Measurements from ENCODE around the gene MUC21. TPM values are rescaled to one million over a fixed set of nuclear protein-coding genes. Genes with fewer than 3 reads are reported as not detected.

MUC21 gene
- not detected in 2 replicates for polyA plus RNA-seq (2013)

- no peaks in the 10 kb centered on the region for H3K27me3 ChIP-seq (ENCODE audit: insufficient read depth, low read length)
- H3K4ac ChIP-seq (ENCODE audit: low read depth, low read length) = no peak within 1 kb of the TSS
- WGBS (ENCODE audit: extremely low coverage, insufficient coverage, insufficient read length) = no CpG with 5 or more reads among the region's 6 CpGs
- H4K12ac ChIP-seq (ENCODE audit: low read depth, low read length) = no peak within 1 kb of the TSS
- no peak within 1 kb of the TSS for H2AFZ ChIP-seq (ENCODE audit: insufficient read depth, low read length, poor library complexity)
- no peak within 1 kb of the TSS for H4K91ac ChIP-seq (ENCODE audit: low read depth, low read length)
- H3K27ac ChIP-seq (ENCODE audit: low read depth, low read length) = no peak within 1 kb of the TSS
- H3K79me2 ChIP-seq (ENCODE audit: control insufficient read depth, insufficient read depth, low read length, poor library complexity) = no peaks in the 10 kb centered on the region
- H3K4me1 ChIP-seq (ENCODE audit: control insufficient read depth in 1 of 2, insufficient read depth in 2 of 2, low read length in 2 of 2) = peaks cover 5 to 6% of the 10 kb centered on the region in 2 experiments
- no peak within 1 kb of the TSS for H3K4me2 ChIP-seq (ENCODE audit: low read length)
- no peak within 1 kb of the TSS for H2AK5ac ChIP-seq (ENCODE audit: low read length)
- H3K9me3 ChIP-seq (ENCODE audit: insufficient read depth, low read depth, low read length) = no peaks in the 10 kb centered on the region
- no peak within 1 kb of the TSS for H3K23ac ChIP-seq (ENCODE audit: low read length)
- no peak within 1 kb of the TSS for H4K8ac ChIP-seq (ENCODE audit: low read depth, low read length)
- no peak within 1 kb of the TSS for H3K9ac ChIP-seq (ENCODE audit: low read length)
- no peak within 1 kb of the TSS for H2BK5ac ChIP-seq (ENCODE audit: low read depth, low read length, poor library complexity)
- DNase-seq = no peak
- peaks cover 2% of the 10 kb centered on the region for H3K79me1 ChIP-seq (ENCODE audit: low read length)
- no peak within 1 kb of the TSS for H2BK120ac ChIP-seq (ENCODE audit: insufficient read depth, low read length, poor library complexity)
- no peak within 1 kb of the TSS for H3K14ac ChIP-seq (ENCODE audit: low read length)
- no peak within 1 kb of the TSS for H3K18ac ChIP-seq (ENCODE audit: low read length)
- H2BK12ac ChIP-seq (ENCODE audit: low read length) = no peak within 1 kb of the TSS
- no peak within 1 kb of the TSS for H3K4me3 ChIP-seq (ENCODE audit: low read depth, low read length)
- H3K36me3 ChIP-seq (ENCODE audit: control insufficient read depth in 1 of 2, insufficient read depth in 2 of 2, low read length in 2 of 2) = no peaks in the 10 kb centered on the region
Measured at GRCh38 chr6:30983439-30983838, at the start of gene MUC21. Gene MUC21, plus strand, starts transcription at chr6:30983718. Its CDS starts 241 bp downstream, at chr6:30983959.

- Histone ChIP-seq H2BK12ac (ENCODE audit: low read length) (no peak overlapping the region), H3K9ac (ENCODE audit: low read length) (no peak overlapping the region), H3K18ac (ENCODE audit: low read length) (no peak overlapping the region), H3K4ac (ENCODE audit: low read depth, low read length) (no peak overlapping the region), H3K27ac (ENCODE audit: low read depth, low read length) (no peak overlapping the region), H2AFZ (ENCODE audit: insufficient read depth, low read length, poor library complexity) (no peak overlapping the region), H3K14ac (ENCODE audit: low read length) (no peak overlapping the region), H3K4me1 (ENCODE audit: control insufficient read depth in 1 of 2, insufficient read depth in 2 of 2, low read length in 2 of 2) (peaks cover 6 to 14% of the 10 kb centered on the region in 2 experiments), H3K79me2 (ENCODE audit: control insufficient read depth, insufficient read depth, low read length, poor library complexity) (no peaks in the 10 kb centered on the region), H3K36me3 (ENCODE audit: control insufficient read depth in 1 of 2, insufficient read depth in 2 of 2, low read length in 2 of 2) (no peaks in the 10 kb centered on the region), H4K91ac (ENCODE audit: low read depth, low read length) (no peak overlapping the region), H3K4me3 (ENCODE audit: low read depth, low read length) (no peak overlapping the region), H2BK120ac (ENCODE audit: insufficient read depth, low read length, poor library complexity) (no peak overlapping the region), H3K9me3 (ENCODE audit: insufficient read depth, low read depth, low read length) (peaks cover 2% of the 10 kb centered on the region), H3K4me2 (ENCODE audit: low read length) (no peak overlapping the region), H2AK5ac (ENCODE audit: low read length) (no peak overlapping the region), H3K79me1 (ENCODE audit: low read length) (no peaks in the 10 kb centered on the region), H4K8ac (ENCODE audit: low read depth, low read length) (no peak overlapping the region), H3K23ac (ENCODE audit: low read length) (no peak overlapping the region), H4K12ac (ENCODE audit: low read depth, low read length) (no peak overlapping the region), H3K27me3 (ENCODE audit: insufficient read depth, low read length) (no peaks in the 10 kb centered on the region), H2BK5ac (ENCODE audit: low read depth, low read length, poor library complexity) (no peak overlapping the region)
- no peak for DNase-seq
- WGBS (ENCODE audit: extremely low coverage, insufficient coverage, insufficient read length) = no CpG with 5 or more reads among the region's 3 CpGs
Measured at GRCh38 chr6:30935018-30935417, 48.5 kb upstream of the MUC21 start.

DNA sequence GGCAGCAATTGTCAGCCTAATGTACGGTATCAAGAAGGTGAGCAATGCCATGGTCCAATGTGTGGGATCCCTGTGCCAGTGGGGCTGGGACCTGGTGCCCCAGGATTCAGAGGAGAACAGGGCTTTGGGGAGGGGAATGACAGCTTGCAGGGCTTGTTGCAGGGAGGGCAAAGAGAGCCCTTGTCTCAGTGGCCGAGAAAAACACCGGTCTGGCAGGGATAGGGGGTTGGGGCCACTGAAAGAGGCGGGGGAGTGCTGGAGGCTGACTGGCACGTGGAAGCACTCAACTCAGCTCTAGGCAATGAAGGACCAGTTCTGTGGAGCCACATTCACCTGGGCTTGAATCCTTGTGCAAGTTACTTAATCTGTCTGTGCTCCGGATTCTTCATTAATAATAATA is 46.3 kb upstream of the MUC21 start:
- Histone ChIP-seq H3K9ac (ENCODE audit: low read length) (no peak overlapping the region), H3K79me2 (ENCODE audit: control insufficient read depth, insufficient read depth, low read length, poor library complexity) (no peaks in the 10 kb centered on the region), H2BK120ac (ENCODE audit: insufficient read depth, low read length, poor library complexity) (no peak overlapping the region), H2BK5ac (ENCODE audit: low read depth, low read length, poor library complexity) (no peak overlapping the region), H3K27ac (ENCODE audit: low read depth, low read length) (no peak overlapping the region), H3K23ac (ENCODE audit: low read length) (no peak overlapping the region), H3K4me2 (ENCODE audit: low read length) (no peak overlapping the region), H3K36me3 (ENCODE audit: control insufficient read depth in 1 of 2, insufficient read depth in 2 of 2, low read length in 2 of 2) (no peaks in the 10 kb centered on the region), H2AK5ac (ENCODE audit: low read length) (no peak overlapping the region), H2AFZ (ENCODE audit: insufficient read depth, low read length, poor library complexity) (no peak overlapping the region), H4K91ac (ENCODE audit: low read depth, low read length) (no peak overlapping the region), H4K12ac (ENCODE audit: low read depth, low read length) (no peak overlapping the region), H3K14ac (ENCODE audit: low read length) (no peak overlapping the region), H3K4me3 (ENCODE audit: low read depth, low read length) (no peak overlapping the region), H3K27me3 (ENCODE audit: insufficient read depth, low read length) (no peaks in the 10 kb centered on the region), H2BK12ac (ENCODE audit: low read length) (no peak overlapping the region), H3K4me1 (ENCODE audit: control insufficient read depth in 1 of 2, insufficient read depth in 2 of 2, low read length in 2 of 2) (peaks cover 4 to 8% of the 10 kb centered on the region in 2 experiments), H3K18ac (ENCODE audit: low read length) (no peak overlapping the region), H3K4ac (ENCODE audit: low read depth, low read length) (no peak overlapping the region), H4K8ac (ENCODE audit: low read depth, low read length) (no peak overlapping the region), H3K79me1 (ENCODE audit: low read length) (peaks cover under 1% of the 10 kb centered on the region), H3K9me3 (ENCODE audit: insufficient read depth, low read depth, low read length) (peaks cover 2% of the 10 kb centered on the region)
- no CpG with 5 or more reads among the region's 6 CpGs for WGBS (ENCODE audit: extremely low coverage, insufficient coverage, insufficient read length)
- DNase-seq = no peak

DNA sequence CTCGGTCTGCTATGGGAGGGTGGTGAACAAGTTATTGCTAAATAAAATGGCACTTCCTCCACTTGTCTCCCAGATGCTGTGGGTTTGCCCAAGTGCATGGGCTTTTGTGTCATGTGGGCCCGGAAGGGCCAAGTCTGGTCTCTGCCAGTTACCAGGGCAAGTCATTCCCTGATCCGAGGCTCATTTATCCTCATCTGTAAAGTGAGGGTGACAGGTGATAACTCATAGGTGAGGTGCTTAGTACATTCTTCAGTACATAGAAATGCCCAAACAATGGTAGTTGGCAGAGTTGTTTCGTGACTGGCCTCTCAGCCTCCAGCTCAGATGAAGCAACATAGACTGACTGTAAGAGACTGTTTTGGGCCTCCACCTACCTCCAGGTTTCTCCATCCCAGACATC is 44.8 kb upstream of the MUC21 start:
- H4K8ac ChIP-seq (ENCODE audit: low read depth, low read length) = no peak overlapping the region
- H3K23ac ChIP-seq (ENCODE audit: low read length) = no peak overlapping the region
- no peaks in the 10 kb centered on the region for H3K27me3 ChIP-seq (ENCODE audit: insufficient read depth, low read length)
- no peak overlapping the region for H3K18ac ChIP-seq (ENCODE audit: low read length)
- no peaks in the 10 kb centered on the region for H3K36me3 ChIP-seq (ENCODE audit: control insufficient read depth in 1 of 2, insufficient read depth in 2 of 2, low read length in 2 of 2)
- no peak overlapping the region for H4K91ac ChIP-seq (ENCODE audit: low read depth, low read length)
- H3K4me1 ChIP-seq (ENCODE audit: control insufficient read depth in 1 of 2, insufficient read depth in 2 of 2, low read length in 2 of 2) = peaks cover 9 to 13% of the 10 kb centered on the region in 2 experiments
- no peak overlapping the region for H3K27ac ChIP-seq (ENCODE audit: low read depth, low read length)
- no peaks in the 10 kb centered on the region for H3K9me3 ChIP-seq (ENCODE audit: insufficient read depth, low read depth, low read length)
- no peak overlapping the region for H3K14ac ChIP-seq (ENCODE audit: low read length)
- no peak overlapping the region for H2BK12ac ChIP-seq (ENCODE audit: low read length)
- peaks cover 3% of the 10 kb centered on the region for H3K79me1 ChIP-seq (ENCODE audit: low read length)
- DNase-seq = no peak
- H2AK5ac ChIP-seq (ENCODE audit: low read length) = no peak overlapping the region
- H3K4me2 ChIP-seq (ENCODE audit: low read length) = no peak overlapping the region
- no peak overlapping the region for H2BK5ac ChIP-seq (ENCODE audit: low read depth, low read length, poor library complexity)
- no peak overlapping the region for H3K9ac ChIP-seq (ENCODE audit: low read length)
- H3K4ac ChIP-seq (ENCODE audit: low read depth, low read length) = no peak overlapping the region
- WGBS (ENCODE audit: extremely low coverage, insufficient coverage, insufficient read length) = no CpG with 5 or more reads among the region's 4 CpGs
- no peak overlapping the region for H2BK120ac ChIP-seq (ENCODE audit: insufficient read depth, low read length, poor library complexity)
- no peak overlapping the region for H4K12ac ChIP-seq (ENCODE audit: low read depth, low read length)
- no peak overlapping the region for H3K4me3 ChIP-seq (ENCODE audit: low read depth, low read length)
- no peaks in the 10 kb centered on the region for H3K79me2 ChIP-seq (ENCODE audit: control insufficient read depth, insufficient read depth, low read length, poor library complexity)
- H2AFZ ChIP-seq (ENCODE audit: insufficient read depth, low read length, poor library complexity) = no peak overlapping the region
